GM12891 (cell line): Measurements from ENCODE around the gene EYS.

Experiments used
- POLR2A ChIP-seq: IDR thresholded peaks from 2 replicates; pipeline ENCODE4 v1.6.1; 2011; ENCODE audit warnings: low read depth, low read length, control low read depth
- POLR2AphosphoS5 ChIP-seq: IDR thresholded peaks from 2 replicates; pipeline ENCODE4 v1.6.1; 2011; ENCODE audit warnings: low read depth, low read length, control low read depth
- SPI1 ChIP-seq: IDR thresholded peaks from 2 replicates; pipeline ENCODE4 v1.6.1; 2011; ENCODE audit warnings: low read depth, low read length, control low read depth
- TAF1 ChIP-seq: IDR thresholded peaks from 2 replicates; pipeline ENCODE4 v1.6.1; 2011; ENCODE audit warnings: low read depth, low read length, control low read depth

DNA sequence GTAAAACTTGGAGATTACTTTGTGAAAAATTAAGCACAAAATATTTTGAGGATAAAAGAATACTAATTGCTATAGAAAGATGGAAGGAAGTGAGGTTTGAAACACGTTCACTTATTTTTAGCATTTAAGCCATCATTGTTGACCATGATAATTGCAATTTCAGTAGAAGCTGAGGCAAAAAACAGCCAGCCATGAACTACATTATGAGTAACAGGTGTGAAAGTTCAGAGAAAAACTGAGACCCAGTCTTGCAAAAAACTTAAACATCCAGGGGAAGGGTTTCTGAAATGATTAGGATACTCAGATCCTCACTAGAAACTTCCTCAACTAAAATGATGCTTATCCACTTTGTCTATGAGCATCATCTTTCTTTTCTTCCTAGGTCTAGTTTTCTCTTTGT is 1452.0 kb downstream of the EYS start:
- no peak for TF ChIP-seq POLR2A
- no peak for TF ChIP-seq SPI1
- TF ChIP-seq POLR2AphosphoS5 = no peak
- no peak for TF ChIP-seq TAF1
